ENCODE measurements around the gene PARD3B.

The PARD3B gene

DNA sequence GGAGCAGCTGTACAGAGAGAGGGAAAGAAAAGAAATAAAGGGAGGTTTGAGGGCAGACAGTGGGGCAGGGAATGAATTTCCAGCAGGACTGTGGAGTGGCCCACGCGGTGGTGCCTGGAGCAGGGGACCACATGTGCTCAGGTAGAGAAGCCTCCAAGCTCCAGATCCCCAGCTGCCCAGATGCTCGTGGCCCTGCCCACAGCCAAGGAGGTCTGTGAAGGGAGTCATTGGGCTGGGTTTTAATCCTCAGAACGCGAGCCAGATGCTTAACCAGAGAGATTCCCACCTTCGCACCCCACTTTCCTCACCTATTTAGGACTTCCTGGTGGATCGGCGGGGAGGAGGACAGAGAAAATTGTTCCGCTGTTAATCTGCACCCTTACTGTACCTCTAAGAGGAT is 369.4 kb downstream of the PARD3B start:
- DNase-seq (ENCODE audit: low read depth in 1 of 2, low spot score in 1 of 2) = no peak
- H3K27ac ChIP-seq (replicated peaks) = no peak overlapping the region
- H3K27me3 ChIP-seq (ENCODE audit: insufficient read depth, poor library complexity, severe bottlenecking) = no peaks in the 10 kb centered on the region
- no peak for TF ChIP-seq SPI1 (IDR thresholded peaks at IDR 0.05; ENCODE audit: borderline replicate concordance, low read depth)
- H3K4me3 ChIP-seq (replicated peaks; ENCODE audit: insufficient read depth, low read length) = no peak overlapping the region

DNA sequence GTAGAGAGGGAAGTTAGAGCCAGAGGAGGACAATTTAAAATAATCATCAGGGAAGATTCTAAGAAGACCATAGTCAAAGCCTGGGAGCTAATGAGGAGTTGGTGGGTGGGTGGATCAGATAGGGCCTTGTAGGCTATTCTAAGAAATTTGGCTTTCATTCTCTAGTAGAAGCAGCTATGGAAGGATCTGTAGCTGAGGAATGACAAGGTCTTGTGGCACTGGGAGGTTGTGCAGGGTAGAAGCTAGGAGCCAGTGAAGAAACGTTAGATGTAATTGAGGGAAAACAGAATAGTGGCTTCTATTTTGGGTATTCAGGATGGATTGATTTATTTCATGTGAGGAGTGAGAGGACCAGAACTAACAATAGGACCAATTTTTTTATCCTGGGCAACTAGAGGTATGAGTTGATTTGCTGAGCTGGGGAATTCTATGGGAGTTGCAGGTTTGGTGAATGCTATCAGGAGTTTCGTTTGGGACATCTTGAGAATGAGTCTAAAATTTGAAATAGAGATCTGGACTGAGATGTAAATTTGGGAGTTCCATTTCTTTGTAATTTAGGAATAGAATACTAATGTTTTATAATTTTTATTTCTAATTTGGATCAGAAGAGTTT is 371.9 kb downstream of the PARD3B start:
- Histone ChIP-seq H3K27ac (replicated peaks) (no peak overlapping the region), H3K27me3 (ENCODE audit: insufficient read depth, poor library complexity, severe bottlenecking) (no peaks in the 10 kb centered on the region), H3K4me3 (replicated peaks; ENCODE audit: insufficient read depth, low read length) (no peak overlapping the region)
- no peak for DNase-seq (ENCODE audit: low read depth in 1 of 2, low spot score in 1 of 2)
- no peak for TF ChIP-seq POLR2AphosphoS5 (IDR thresholded peaks at IDR 0.05; ENCODE audit: low read depth)

DNA sequence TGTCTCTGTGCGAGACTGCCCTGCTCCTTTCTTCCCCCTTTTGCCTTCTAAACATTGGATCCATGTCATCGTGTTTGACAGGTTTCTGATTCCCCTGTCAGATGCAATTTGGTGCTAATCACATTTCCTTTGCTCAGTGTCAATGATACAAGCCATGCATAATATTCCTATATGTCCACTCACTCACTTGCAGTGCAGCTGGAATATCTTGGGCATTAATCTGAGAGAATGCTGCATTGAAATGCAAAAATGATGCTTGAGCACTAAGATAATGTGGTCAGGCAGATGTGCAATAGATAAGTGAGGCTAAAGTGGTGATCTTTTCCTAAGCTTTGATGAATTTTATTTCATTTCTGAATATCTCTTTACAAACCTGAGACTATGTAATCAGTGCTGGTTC is 375.5 kb downstream of the PARD3B start:
- H3K27me3 ChIP-seq (ENCODE audit: insufficient read depth, poor library complexity, severe bottlenecking) = no peaks in the 10 kb centered on the region
- no peak for DNase-seq (ENCODE audit: low read depth in 1 of 2, low spot score in 1 of 2)
- H3K27ac ChIP-seq (replicated peaks) = no peak overlapping the region
- H3K4me3 ChIP-seq (replicated peaks; ENCODE audit: insufficient read depth, low read length) = no peak overlapping the region
- TF ChIP-seq GABPA (IDR thresholded peaks at IDR 0.05; ENCODE audit: low read depth) (no peak), POLR2AphosphoS5 (IDR thresholded peaks at IDR 0.05; ENCODE audit: low read depth) (no peak)
- TF ChIP-seq, protein P1, sequence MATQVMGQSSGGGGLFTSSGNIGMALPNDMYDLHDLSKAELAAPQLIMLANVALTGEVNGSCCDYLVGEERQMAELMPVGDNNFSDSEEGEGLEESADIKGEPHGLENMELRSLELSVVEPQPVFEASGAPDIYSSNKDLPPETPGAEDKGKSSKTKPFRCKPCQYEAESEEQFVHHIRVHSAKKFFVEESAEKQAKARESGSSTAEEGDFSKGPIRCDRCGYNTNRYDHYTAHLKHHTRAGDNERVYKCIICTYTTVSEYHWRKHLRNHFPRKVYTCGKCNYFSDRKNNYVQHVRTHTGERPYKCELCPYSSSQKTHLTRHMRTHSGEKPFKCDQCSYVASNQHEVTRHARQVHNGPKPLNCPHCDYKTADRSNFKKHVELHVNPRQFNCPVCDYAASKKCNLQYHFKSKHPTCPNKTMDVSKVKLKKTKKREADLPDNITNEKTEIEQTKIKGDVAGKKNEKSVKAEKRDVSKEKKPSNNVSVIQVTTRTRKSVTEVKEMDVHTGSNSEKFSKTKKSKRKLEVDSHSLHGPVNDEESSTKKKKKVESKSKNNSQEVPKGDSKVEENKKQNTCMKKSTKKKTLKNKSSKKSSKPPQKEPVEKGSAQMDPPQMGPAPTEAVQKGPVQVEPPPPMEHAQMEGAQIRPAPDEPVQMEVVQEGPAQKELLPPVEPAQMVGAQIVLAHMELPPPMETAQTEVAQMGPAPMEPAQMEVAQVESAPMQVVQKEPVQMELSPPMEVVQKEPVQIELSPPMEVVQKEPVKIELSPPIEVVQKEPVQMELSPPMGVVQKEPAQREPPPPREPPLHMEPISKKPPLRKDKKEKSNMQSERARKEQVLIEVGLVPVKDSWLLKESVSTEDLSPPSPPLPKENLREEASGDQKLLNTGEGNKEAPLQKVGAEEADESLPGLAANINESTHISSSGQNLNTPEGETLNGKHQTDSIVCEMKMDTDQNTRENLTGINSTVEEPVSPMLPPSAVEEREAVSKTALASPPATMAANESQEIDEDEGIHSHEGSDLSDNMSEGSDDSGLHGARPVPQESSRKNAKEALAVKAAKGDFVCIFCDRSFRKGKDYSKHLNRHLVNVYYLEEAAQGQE (IDR thresholded peaks at IDR 0.05; ENCODE audit: insufficient replicate concordance, low read depth) = no peak

DNA sequence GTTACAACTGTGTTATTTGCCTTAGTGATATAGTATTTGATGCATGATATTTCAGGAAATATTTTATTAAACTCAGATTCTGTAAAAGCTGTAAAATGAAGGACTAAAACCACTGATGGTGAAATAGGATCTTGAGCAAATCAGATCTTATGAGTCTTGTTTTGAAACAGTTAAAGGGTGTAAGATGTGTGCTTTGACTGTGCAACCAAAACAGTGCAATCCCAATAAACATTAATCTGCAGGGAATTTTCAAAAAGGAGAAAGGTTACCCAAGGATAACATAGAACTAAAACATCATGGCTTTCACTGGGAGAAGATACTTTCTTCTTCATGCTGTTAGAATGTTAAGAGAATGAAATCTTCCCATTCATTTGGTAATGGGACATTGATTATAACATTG is 378.7 kb downstream of the PARD3B start:
- no peak for DNase-seq (ENCODE audit: low read depth in 1 of 2, low spot score in 1 of 2)
- TF ChIP-seq POLR2AphosphoS5 (IDR thresholded peaks at IDR 0.05; ENCODE audit: low read depth) (no peak), GABPA (IDR thresholded peaks at IDR 0.05; ENCODE audit: low read depth) (no peak), SPI1 (IDR thresholded peaks at IDR 0.05; ENCODE audit: borderline replicate concordance, low read depth) (no peak)
- TF ChIP-seq, protein P2, sequence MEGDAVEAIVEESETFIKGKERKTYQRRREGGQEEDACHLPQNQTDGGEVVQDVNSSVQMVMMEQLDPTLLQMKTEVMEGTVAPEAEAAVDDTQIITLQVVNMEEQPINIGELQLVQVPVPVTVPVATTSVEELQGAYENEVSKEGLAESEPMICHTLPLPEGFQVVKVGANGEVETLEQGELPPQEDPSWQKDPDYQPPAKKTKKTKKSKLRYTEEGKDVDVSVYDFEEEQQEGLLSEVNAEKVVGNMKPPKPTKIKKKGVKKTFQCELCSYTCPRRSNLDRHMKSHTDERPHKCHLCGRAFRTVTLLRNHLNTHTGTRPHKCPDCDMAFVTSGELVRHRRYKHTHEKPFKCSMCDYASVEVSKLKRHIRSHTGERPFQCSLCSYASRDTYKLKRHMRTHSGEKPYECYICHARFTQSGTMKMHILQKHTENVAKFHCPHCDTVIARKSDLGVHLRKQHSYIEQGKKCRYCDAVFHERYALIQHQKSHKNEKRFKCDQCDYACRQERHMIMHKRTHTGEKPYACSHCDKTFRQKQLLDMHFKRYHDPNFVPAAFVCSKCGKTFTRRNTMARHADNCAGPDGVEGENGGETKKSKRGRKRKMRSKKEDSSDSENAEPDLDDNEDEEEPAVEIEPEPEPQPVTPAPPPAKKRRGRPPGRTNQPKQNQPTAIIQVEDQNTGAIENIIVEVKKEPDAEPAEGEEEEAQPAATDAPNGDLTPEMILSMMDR (IDR thresholded peaks at IDR 0.05; ENCODE audit: insufficient read depth, low read length) = no peak
- TF ChIP-seq, protein P1 (IDR thresholded peaks at IDR 0.05; ENCODE audit: insufficient replicate concordance, low read depth) = no peak
- no peak overlapping the region for H3K4me3 ChIP-seq (replicated peaks; ENCODE audit: insufficient read depth, low read length)
- no peaks in the 10 kb centered on the region for H3K27me3 ChIP-seq (ENCODE audit: insufficient read depth, poor library complexity, severe bottlenecking)
- H3K27ac ChIP-seq (replicated peaks) = no peak overlapping the region

DNA sequence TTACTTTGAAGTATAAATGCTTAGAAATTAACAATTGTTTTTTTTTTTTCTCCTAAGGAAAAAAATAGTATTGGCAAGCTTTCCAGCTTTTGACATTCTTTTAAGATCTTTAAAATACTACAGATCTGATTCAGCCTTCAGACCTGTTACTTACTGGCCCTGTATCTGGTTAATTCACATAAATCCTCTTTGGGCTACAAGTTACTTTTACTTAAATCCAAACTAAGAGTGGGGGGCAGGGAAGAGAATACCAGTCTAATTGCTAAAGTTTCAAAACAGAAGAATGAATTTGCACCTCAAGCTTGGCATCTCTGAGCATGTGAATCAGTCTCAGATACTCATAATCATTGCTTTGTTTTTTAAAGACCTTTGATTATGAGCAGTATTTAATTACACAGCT is 386.3 kb downstream of the PARD3B start:
- TF ChIP-seq POLR2AphosphoS5 (IDR thresholded peaks at IDR 0.05; ENCODE audit: low read depth) = no peak
- TF ChIP-seq, protein P1 (IDR thresholded peaks at IDR 0.05; ENCODE audit: insufficient replicate concordance, low read depth) = no peak
- TF ChIP-seq, protein P2 (IDR thresholded peaks at IDR 0.05; ENCODE audit: insufficient read depth, low read length) = no peak
- TF ChIP-seq GABPA (IDR thresholded peaks at IDR 0.05; ENCODE audit: low read depth) = no peak
- no peak for TF ChIP-seq SPI1 (IDR thresholded peaks at IDR 0.05; ENCODE audit: borderline replicate concordance, low read depth)
- Histone ChIP-seq H3K27ac (replicated peaks) (no peak overlapping the region), H3K27me3 (ENCODE audit: insufficient read depth, poor library complexity, severe bottlenecking) (peaks cover 2% of the 10 kb centered on the region), H3K4me3 (replicated peaks; ENCODE audit: insufficient read depth, low read length) (no peak overlapping the region)
- DNase-seq (ENCODE audit: low read depth in 1 of 2, low spot score in 1 of 2) = no peak
